GM19043 (cell line): ENCODE data around the gene SPEG.
A peak's percentile ranks its signal among the peaks of the same experiment; 100 is the strongest.
"Not testable (repeated sequence)": the region's sequence is repeated elsewhere in the genome, so short reads cannot be mapped to it uniquely, and the experiment has no call there.

Experiments used
- ATAC-seq: cut with Tn5 transposase; IDR thresholded peaks from one replicate; pipeline ENCODE4 v1.9.1; 2021; ENCODE audit warnings: low read depth; ENCODE audit not compliant: unreplicated experiment

SPEG gene

GRCh38 chr2:219434718-219435525 is at the start of gene SPEG:
Gene SPEG, plus strand, starts transcription at chr2:219434843. Its CDS starts 135 bp downstream, at chr2:219434978.
- ATAC-seq = no peak

GRCh38 chr2:219384859-219385258 is 49.8 kb upstream of the SPEG start:
- no peak for ATAC-seq

GRCh38 chr2:219385958-219386520 is 48.6 kb upstream of the SPEG start:
- no peak for ATAC-seq

GRCh38 chr2:219386532-219387280 is 47.9 kb upstream of the SPEG start:
- ATAC-seq = no peak

- peak; percentile 58 for ATAC-seq
Measured at GRCh38 chr2:219387306-219388120, 47.1 kb upstream of the SPEG start, which contains the start of gene DNPEP. Gene DNPEP, minus strand, starts transcription at chr2:219387912. Its CDS starts 118 bp downstream, at chr2:219387794.

GRCh38 chr2:219388121-219388906 is 46.3 kb upstream of the SPEG start:
- peak; percentile 84 for ATAC-seq

GRCh38 chr2:219388907-219389156 is 45.8 kb upstream of the SPEG start:
- ATAC-seq = no peak

- no peak for ATAC-seq
Measured at GRCh38 chr2:219392754-219393153, 41.9 kb upstream of the SPEG start.

GRCh38 chr2:219395056-219395455 is 39.6 kb upstream of the SPEG start:
- ATAC-seq = not testable (repeated sequence)

GRCh38 chr2:219395609-219396008 is 39.0 kb upstream of the SPEG start:
- no peak for ATAC-seq

GRCh38 chr2:219396863-219397457 is 37.7 kb upstream of the SPEG start:
- no peak for ATAC-seq

GRCh38 chr2:219398721-219399363 is 35.8 kb upstream of the SPEG start:
- ATAC-seq = no peak

- no peak for ATAC-seq
Measured at GRCh38 chr2:219399716-219400478, 34.7 kb upstream of the SPEG start.

GRCh38 chr2:219400562-219400961 is 34.1 kb upstream of the SPEG start:
- ATAC-seq = no peak

- ATAC-seq = no peak
Measured at GRCh38 chr2:219401606-219402005, 33.0 kb upstream of the SPEG start.

- ATAC-seq = no peak
Measured at GRCh38 chr2:219402665-219403515, 31.8 kb upstream of the SPEG start.

GRCh38 chr2:219403861-219404260 is 30.8 kb upstream of the SPEG start:
- ATAC-seq = no peak
